GM23338 (cell line): ENCODE data around the gene KRTAP4-16. TPM values are rescaled to one million over a fixed set of nuclear protein-coding genes. Genes with fewer than 3 reads are reported as not detected.

Source experiments
- ATAC-seq: fragments of 200-7000 bp; cut with Tn5 transposase; 3 replicates; pipeline ENCODE4 v1.9.1; 2020
- DNase-seq: peaks from one replicate; pipeline ENCODE4 v3.0.0-alpha.2; 2015; ENCODE audit warnings: low spot score
- H2AFZ ChIP-seq: fragments of 200-600 bp; sonication (generic); 2 replicates; pipeline ENCODE4 v1.8.0; 2016; ENCODE audit warnings: antibody characterized with exemption, mild to moderate bottlenecking, moderate library complexity
- H3F3A ChIP-seq: fragments of 200-600 bp; sonication (generic); replicated peaks from 2 replicates; pipeline ENCODE4 v1.8.0; 2017; ENCODE audit warnings: antibody characterized with exemption, mixed run types, low read depth
- H3K27ac ChIP-seq: fragments of 200-600 bp; sonication (generic); 2 replicates; pipeline ENCODE4 v1.6.1; 2016; ENCODE audit warnings: low read depth
- H3K27me3 ChIP-seq: fragments of 200-600 bp; sonication (generic); 2 replicates; pipeline ENCODE4 v1.8.0; 2016; ENCODE audit warnings: mild to moderate bottlenecking, mixed run types, moderate library complexity; ENCODE audit not compliant: insufficient read depth
- H3K36me3 ChIP-seq: fragments of 200-600 bp; sonication (generic); 2 replicates; pipeline ENCODE4 v1.8.0; 2016; ENCODE audit warnings: mild to moderate bottlenecking; ENCODE audit not compliant: insufficient read depth
- H3K4me1 ChIP-seq: fragments of 200-600 bp; sonication (generic); 2 replicates; pipeline ENCODE4 v1.8.0; 2016; ENCODE audit warnings: mild to moderate bottlenecking, moderate library complexity; ENCODE audit not compliant: insufficient read depth
- H3K4me2 ChIP-seq: fragments of 200-600 bp; sonication (generic); 2 replicates; pipeline ENCODE4 v1.7.1; 2017; ENCODE audit warnings: mixed run types
- H3K4me3 ChIP-seq: fragments of 200-600 bp; sonication (generic); 2 replicates; pipeline ENCODE4 v1.6.1; 2016; ENCODE audit warnings: mixed run types
- H3K79me2 ChIP-seq: fragments of 200-600 bp; sonication (generic); replicated peaks from 2 replicates; pipeline ENCODE4 v1.8.0; 2017; ENCODE audit warnings: mild to moderate bottlenecking; ENCODE audit not compliant: insufficient read depth
- H3K9me2 ChIP-seq: fragments of 200-600 bp; sonication (generic); 2 replicates; pipeline ENCODE4 v1.8.0; 2017; ENCODE audit not compliant: insufficient read depth
- H4K20me1 ChIP-seq: fragments of 200-600 bp; sonication (generic); replicated peaks from 2 replicates; pipeline ENCODE4 v1.8.0; 2017; ENCODE audit warnings: mild to moderate bottlenecking; ENCODE audit not compliant: insufficient read depth
- H3K27ac Mint-ChIP-seq: 2 replicates; pipeline ENCODE4 v1.8.0; 2020; ENCODE audit warnings: inconsistent platforms, mild to moderate bottlenecking, moderate library complexity, mixed read lengths
- H3K27me3 Mint-ChIP-seq: 3 replicates; pipeline ENCODE4 v1.8.0; 2022; ENCODE audit warnings: low read depth, mild to moderate bottlenecking, moderate library complexity, mixed read lengths, inconsistent platforms; ENCODE audit not compliant: insufficient read depth, poor library complexity
- H3K36me3 Mint-ChIP-seq: 3 replicates; pipeline ENCODE4 v1.8.0; 2021; ENCODE audit warnings: low read depth, mild to moderate bottlenecking, inconsistent platforms, moderate library complexity, mixed read lengths
- H3K4me1 Mint-ChIP-seq: 3 replicates; pipeline ENCODE4 v1.8.0; 2020; ENCODE audit warnings: mild to moderate bottlenecking, inconsistent platforms, mixed read lengths
- H3K4me3 Mint-ChIP-seq: 3 replicates; pipeline ENCODE4 v1.8.0; 2021; ENCODE audit warnings: moderate library complexity, mild to moderate bottlenecking, inconsistent platforms, mixed read lengths
- H3K9me3 Mint-ChIP-seq: 3 replicates; pipeline ENCODE4 v1.8.0; 2020; ENCODE audit warnings: moderate library complexity, mild to moderate bottlenecking, inconsistent platforms, mixed read lengths
- CREB1 ChIP-seq: fragments of 250-450 bp; sonication (Bioruptor Pico); IDR thresholded peaks from 2 replicates; pipeline ENCODE4 v1.5.0; 2020; ENCODE audit warnings: low read depth, mild to moderate bottlenecking, moderate library complexity
- ETS1 ChIP-seq: IDR thresholded peaks from 2 replicates; pipeline ENCODE4 v1.6.1; 2016; ENCODE audit warnings: antibody characterized with exemption
- EZH2 ChIP-seq: fragments of 200-600 bp; sonication (generic); IDR thresholded peaks from one replicate; pipeline ENCODE4 v1.8.0; 2017; ENCODE audit warnings: antibody characterized with exemption, mild to moderate bottlenecking, low read depth; ENCODE audit not compliant: unreplicated experiment
- EZH2phosphoT487 ChIP-seq: fragments of 200-600 bp; sonication (generic); IDR thresholded peaks from one replicate; pipeline ENCODE4 v1.8.1; 2018; ENCODE audit warnings: antibody characterized with exemption; ENCODE audit not compliant: unreplicated experiment
- JUNB ChIP-seq: IDR thresholded peaks from one replicate; pipeline ENCODE4 v1.6.1; 2016; ENCODE audit warnings: antibody characterized with exemption; ENCODE audit not compliant: unreplicated experiment
- NANOG ChIP-seq: IDR thresholded peaks from 2 replicates; pipeline ENCODE4 v1.6.1; 2016; ENCODE audit warnings: antibody characterized with exemption, borderline replicate concordance
- POLR2AphosphoS5 ChIP-seq: IDR thresholded peaks from 2 replicates; pipeline ENCODE4 v1.6.1; 2016; ENCODE audit warnings: antibody characterized with exemption, low read depth
- STAT1 ChIP-seq: IDR thresholded peaks from one replicate; pipeline ENCODE4 v1.6.1; 2016; ENCODE audit warnings: antibody characterized with exemption; ENCODE audit not compliant: unreplicated experiment
- ZNF114 ChIP-seq: fragments of 250-450 bp; sonication (Bioruptor Pico); IDR thresholded peaks from 2 replicates; pipeline ENCODE4 v1.5.0; 2020; ENCODE audit warnings: mild to moderate bottlenecking, moderate library complexity
- ZNF331 ChIP-seq: fragments of 250-450 bp; sonication (Bioruptor Pico); IDR thresholded peaks from 2 replicates; pipeline ENCODE4 v1.5.0; 2020; ENCODE audit warnings: low read depth, mild to moderate bottlenecking, moderate library complexity
- polyA plus RNA-seq: library from polyadenylated mRNA; unstranded; fragments of >200 nt; fragmentation: Nextera tagmentation; extraction: Ambion mirVana; gene quantifications from 2 replicates; pipeline ENCODE4 v1.2.1, GENCODE V29; 2016
- total RNA-seq: library from RNA; depleted of rRNA; stranded (reverse); fragments of >200 nt; shearing (Covaris generic); gene quantifications from 2 replicates; pipeline ENCODE4 v1.2.3, GENCODE V29; 2014
- TF ChIP-seq, protein P1 (sequence below): IDR thresholded peaks from one replicate; pipeline ENCODE4 v1.6.1; 2018; ENCODE audit warnings: antibody characterized with exemption; ENCODE audit not compliant: unreplicated experiment
- TF ChIP-seq, protein P2 (sequence below): fragments of 250-450 bp; sonication (Bioruptor Pico); IDR thresholded peaks from 2 replicates; pipeline ENCODE4 v1.5.0; 2020; ENCODE audit warnings: mild to moderate bottlenecking, moderate library complexity

Gene KRTAP4-16
- total and polyA plus RNA-seq, 2 experiments from 2014 or later: not detected

DNA sequence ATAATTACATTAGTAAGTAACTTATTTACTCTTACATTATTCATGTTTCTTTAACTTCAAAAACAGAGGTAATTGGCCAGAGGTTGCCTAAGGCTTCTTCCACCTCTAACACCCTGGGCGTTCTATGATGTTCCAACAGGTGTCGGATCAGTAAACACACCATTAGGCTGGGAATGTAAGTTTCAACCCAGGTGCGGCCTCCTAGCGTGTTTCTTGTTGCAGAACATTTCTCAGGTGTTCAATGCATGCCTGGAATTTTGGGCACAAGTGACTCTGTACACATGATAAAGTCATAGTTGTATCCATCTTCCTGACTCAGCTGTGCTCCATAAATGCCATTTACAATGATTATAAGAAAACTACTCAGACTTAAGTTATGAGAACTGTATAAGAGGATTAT is 48.0 kb downstream of the KRTAP4-16 start:
- H3K79me2 ChIP-seq: no peaks in the 10 kb centered on the region
- H3K4me1 Mint-ChIP-seq: peaks cover 11% of the 10 kb centered on the region
- H3K9me2 ChIP-seq: no peaks in the 10 kb centered on the region
- no peaks in the 10 kb centered on the region for H3K36me3 ChIP-seq
- H4K20me1 ChIP-seq: no peaks in the 10 kb centered on the region
- H2AFZ ChIP-seq: no peak overlapping the region
- H3K27me3 ChIP-seq: no peaks in the 10 kb centered on the region
- H3K27ac Mint-ChIP-seq: no peak overlapping the region
- peaks cover 6% of the 10 kb centered on the region; the same call in 1 of the 3 replicates for H3K9me3 Mint-ChIP-seq
- H3F3A ChIP-seq: no peaks in the 10 kb centered on the region
- H3K27ac ChIP-seq: no peak overlapping the region
- H3K4me3 ChIP-seq: no peak overlapping the region
- no peak overlapping the region for H3K4me3 Mint-ChIP-seq
- ATAC-seq (no peak), DNase-seq (no peak)
- TF ChIP-seq POLR2AphosphoS5 (no peak), EZH2phosphoT487 (no peak), JUNB (no peak), STAT1 (no peak), ZNF114 (CRISPR knock-in tag) (no peak), ETS1 (no peak), CREB1 (CRISPR knock-in tag) (no peak), NANOG (no peak), ZNF331 (CRISPR knock-in tag) (no peak), EZH2 (no peak)
- TF ChIP-seq, protein P1, sequence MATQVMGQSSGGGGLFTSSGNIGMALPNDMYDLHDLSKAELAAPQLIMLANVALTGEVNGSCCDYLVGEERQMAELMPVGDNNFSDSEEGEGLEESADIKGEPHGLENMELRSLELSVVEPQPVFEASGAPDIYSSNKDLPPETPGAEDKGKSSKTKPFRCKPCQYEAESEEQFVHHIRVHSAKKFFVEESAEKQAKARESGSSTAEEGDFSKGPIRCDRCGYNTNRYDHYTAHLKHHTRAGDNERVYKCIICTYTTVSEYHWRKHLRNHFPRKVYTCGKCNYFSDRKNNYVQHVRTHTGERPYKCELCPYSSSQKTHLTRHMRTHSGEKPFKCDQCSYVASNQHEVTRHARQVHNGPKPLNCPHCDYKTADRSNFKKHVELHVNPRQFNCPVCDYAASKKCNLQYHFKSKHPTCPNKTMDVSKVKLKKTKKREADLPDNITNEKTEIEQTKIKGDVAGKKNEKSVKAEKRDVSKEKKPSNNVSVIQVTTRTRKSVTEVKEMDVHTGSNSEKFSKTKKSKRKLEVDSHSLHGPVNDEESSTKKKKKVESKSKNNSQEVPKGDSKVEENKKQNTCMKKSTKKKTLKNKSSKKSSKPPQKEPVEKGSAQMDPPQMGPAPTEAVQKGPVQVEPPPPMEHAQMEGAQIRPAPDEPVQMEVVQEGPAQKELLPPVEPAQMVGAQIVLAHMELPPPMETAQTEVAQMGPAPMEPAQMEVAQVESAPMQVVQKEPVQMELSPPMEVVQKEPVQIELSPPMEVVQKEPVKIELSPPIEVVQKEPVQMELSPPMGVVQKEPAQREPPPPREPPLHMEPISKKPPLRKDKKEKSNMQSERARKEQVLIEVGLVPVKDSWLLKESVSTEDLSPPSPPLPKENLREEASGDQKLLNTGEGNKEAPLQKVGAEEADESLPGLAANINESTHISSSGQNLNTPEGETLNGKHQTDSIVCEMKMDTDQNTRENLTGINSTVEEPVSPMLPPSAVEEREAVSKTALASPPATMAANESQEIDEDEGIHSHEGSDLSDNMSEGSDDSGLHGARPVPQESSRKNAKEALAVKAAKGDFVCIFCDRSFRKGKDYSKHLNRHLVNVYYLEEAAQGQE: no peak
- TF ChIP-seq, protein P2, sequence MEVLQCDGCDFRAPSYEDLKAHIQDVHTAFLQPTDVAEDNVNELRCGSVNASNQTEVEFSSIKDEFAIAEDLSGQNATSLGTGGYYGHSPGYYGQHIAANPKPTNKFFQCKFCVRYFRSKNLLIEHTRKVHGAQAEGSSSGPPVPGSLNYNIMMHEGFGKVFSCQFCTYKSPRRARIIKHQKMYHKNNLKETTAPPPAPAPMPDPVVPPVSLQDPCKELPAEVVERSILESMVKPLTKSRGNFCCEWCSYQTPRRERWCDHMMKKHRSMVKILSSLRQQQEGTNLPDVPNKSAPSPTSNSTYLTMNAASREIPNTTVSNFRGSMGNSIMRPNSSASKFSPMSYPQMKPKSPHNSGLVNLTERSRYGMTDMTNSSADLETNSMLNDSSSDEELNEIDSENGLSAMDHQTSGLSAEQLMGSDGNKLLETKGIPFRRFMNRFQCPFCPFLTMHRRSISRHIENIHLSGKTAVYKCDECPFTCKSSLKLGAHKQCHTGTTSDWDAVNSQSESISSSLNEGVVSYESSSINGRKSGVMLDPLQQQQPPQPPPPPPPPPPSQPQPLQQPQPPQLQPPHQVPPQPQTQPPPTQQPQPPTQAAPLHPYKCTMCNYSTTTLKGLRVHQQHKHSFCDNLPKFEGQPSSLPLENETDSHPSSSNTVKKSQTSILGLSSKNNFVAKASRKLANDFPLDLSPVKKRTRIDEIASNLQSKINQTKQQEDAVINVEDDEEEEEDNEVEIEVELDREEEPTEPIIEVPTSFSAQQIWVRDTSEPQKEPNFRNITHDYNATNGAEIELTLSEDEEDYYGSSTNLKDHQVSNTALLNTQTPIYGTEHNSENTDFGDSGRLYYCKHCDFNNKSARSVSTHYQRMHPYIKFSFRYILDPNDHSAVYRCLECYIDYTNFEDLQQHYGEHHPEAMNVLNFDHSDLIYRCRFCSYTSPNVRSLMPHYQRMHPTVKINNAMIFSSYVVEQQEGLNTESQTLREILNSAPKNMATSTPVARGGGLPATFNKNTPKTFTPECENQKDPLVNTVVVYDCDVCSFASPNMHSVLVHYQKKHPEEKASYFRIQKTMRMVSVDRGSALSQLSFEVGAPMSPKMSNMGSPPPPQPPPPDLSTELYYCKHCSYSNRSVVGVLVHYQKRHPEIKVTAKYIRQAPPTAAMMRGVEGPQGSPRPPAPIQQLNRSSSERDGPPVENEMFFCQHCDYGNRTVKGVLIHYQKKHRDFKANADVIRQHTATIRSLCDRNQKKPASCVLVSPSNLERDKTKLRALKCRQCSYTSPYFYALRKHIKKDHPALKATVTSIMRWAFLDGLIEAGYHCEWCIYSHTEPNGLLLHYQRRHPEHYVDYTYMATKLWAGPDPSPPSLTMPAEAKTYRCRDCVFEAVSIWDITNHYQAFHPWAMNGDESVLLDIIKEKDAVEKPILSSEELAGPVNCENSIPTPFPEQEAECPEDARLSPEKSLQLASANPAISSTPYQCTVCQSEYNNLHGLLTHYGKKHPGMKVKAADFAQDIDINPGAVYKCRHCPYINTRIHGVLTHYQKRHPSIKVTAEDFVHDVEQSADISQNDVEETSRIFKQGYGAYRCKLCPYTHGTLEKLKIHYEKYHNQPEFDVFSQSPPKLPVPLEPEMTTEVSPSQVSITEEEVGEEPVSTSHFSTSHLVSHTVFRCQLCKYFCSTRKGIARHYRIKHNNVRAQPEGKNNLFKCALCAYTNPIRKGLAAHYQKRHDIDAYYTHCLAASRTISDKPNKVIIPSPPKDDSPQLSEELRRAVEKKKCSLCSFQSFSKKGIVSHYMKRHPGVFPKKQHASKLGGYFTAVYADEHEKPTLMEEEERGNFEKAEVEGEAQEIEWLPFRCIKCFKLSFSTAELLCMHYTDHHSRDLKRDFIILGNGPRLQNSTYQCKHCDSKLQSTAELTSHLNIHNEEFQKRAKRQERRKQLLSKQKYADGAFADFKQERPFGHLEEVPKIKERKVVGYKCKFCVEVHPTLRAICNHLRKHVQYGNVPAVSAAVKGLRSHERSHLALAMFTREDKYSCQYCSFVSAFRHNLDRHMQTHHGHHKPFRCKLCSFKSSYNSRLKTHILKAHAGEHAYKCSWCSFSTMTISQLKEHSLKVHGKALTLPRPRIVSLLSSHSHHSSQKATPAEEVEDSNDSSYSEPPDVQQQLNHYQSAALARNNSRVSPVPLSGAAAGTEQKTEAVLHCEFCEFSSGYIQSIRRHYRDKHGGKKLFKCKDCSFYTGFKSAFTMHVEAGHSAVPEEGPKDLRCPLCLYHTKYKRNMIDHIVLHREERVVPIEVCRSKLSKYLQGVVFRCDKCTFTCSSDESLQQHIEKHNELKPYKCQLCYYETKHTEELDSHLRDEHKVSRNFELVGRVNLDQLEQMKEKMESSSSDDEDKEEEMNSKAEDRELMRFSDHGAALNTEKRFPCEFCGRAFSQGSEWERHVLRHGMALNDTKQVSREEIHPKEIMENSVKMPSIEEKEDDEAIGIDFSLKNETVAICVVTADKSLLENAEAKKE: no peak
- H3K4me2 ChIP-seq: no peak overlapping the region
- 0 out of 3 replicates have a peak, but pooled peaks cover 3% of the 10 kb centered on the region for H3K36me3 Mint-ChIP-seq
- peaks cover 9% of the 10 kb centered on the region for H3K4me1 ChIP-seq
- no peaks in the 10 kb centered on the region for H3K27me3 Mint-ChIP-seq
